HG02973 (cell line): ENCODE results near the gene PDP2.

Source experiments
- ATAC-seq: cut with Tn5 transposase; IDR thresholded peaks from one replicate; pipeline ENCODE4 v1.9.1; 2021; ENCODE audit warnings: moderate library complexity; ENCODE audit not compliant: unreplicated experiment

PDP2 gene

GRCh38 chr16:66934138-66934838, 54.0 kb downstream of the PDP2 start, which contains the start of gene CIAO2B:
Gene CIAO2B (minus strand): TSS chr16:66934402. CDS start chr16:66934364, 38 bp downstream.
- ATAC-seq = peak; percentile 68

- peak; percentile 4 for ATAC-seq
These were observed 54.6 kb downstream of the PDP2 start for GRCh38 chr16:66934839-66935313.

GRCh38 chr16:66935314-66936011, 55.1 kb downstream of the PDP2 start, which contains the start of gene CES2:
Gene CES2 (plus strand): TSS chr16:66935516. CDS start chr16:66935636, 120 bp downstream.
- ATAC-seq = no peak

- no peak for ATAC-seq
These were observed 56.1 kb downstream of the PDP2 start for GRCh38 chr16:66936462-66936861.

GRCh38 chr16:66936889-66937554, 56.7 kb downstream of the PDP2 start:
- no peak for ATAC-seq

DNA sequence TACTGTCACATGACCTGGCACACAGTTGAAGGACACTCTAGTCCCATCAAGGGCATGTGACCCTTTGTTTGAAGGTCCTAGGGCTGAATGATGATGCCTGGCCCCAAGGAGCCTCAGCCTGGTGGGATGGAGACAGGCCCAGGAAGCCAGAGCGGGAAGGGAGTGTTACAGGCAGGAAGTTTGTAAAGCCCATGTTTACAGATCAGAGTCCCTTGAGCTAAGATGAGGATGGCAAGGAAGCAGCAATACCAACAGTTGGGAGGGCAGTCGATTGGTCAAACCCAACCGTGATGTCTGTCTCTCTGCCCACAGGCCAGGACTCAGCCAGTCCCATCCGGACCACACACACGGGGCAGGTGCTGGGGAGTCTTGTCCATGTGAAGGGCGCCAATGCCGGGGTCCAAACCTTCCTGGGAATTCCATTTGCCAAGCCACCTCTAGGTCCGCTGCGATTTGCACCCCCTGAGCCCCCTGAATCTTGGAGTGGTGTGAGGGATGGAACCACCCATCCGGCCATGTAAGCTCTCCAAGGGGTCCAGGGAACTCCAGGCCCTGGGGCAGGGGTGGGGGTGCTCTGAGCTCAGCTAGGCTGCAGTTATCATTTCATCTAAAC, 57.5 kb downstream of the PDP2 start:
- no peak for ATAC-seq

GRCh38 chr16:66939366-66939765, 59.1 kb downstream of the PDP2 start:
- ATAC-seq = no peak

GRCh38 chr16:66940236-66940635, 59.9 kb downstream of the PDP2 start:
- no peak for ATAC-seq
